NCI-H82 treated with DMSO at 0.1 percent for 48 hours (cell line): ENCODE measurements around the gene KIF19.
A peak's percentile ranks its signal among the peaks of the same experiment; 100 is the strongest.

Experiments used
- DNase-seq: peaks from one replicate; lab custom pipeline; 2025; ENCODE audit not compliant: unreplicated experiment; lab: John Stamatoyannopoulos, UW

The KIF19 gene

GRCh38 chr17:74360899-74361229 is 34.8 kb downstream of the KIF19 start:
- no peak for DNase-seq

GRCh38 chr17:74361230-74362068 is 35.4 kb downstream of the KIF19 start, which contains the start of gene BTBD17:
Gene BTBD17 (minus strand): TSS chr17:74361868. CDS start chr17:74361819, 49 bp downstream.
- peak; percentile 44 for DNase-seq

GRCh38 chr17:74362069-74362405 is 36.0 kb downstream of the KIF19 start:
- no peak for DNase-seq

DNA sequence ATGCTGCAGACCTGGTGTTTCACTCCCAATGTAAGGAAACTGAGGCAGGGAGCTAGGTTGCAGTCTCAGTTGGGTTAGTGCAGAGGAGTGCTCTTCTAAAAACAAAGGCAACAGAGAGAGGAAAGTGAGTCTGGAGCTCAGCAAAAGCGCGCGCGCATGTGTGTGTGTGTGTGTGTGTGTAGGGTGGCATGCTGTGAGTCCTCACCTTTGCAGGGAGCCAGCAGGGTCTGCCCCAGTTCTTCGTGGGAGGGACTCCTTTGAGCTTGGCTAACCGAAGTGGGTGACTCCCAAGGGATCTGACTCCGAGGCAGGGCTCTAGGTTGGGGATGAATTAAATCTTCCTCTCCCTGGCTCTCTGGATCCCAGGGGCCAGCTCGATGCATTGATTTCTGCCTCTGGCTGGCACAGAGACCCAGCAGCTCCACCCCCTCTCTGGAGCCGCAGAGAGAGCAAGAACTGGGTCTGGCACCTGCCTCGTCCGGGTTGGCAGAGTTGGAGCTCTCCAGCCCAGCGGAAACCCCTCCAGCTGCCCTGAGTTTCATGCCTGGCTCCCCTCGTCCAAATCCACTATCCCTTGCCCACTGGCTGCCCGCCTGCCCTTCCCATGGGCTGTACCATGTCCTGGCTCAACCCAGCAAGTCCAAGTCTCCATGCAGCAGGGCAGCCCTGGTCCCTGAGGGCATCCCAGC is 36.9 kb downstream of the KIF19 start:
- no peak for DNase-seq

DNA sequence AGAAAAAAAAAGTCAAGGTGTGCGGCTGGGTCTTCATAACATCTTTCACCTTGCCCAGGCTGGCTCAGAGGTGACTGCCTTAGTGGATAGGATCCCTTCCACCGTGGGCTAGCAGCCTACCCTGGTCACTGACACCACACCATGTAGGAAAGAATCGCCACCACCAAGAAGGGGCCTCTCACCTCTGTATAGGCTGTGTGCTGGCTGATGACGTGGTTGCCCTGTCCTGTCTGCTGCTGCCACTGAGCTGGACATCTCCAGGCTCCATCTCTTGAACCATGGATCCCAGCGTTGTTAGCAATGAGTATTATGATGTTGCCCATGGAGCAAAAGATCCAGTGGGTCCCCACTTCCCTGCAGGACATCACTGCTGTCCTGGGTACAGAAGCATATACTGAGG is 41.2 kb downstream of the KIF19 start, which contains the start of gene GPR142:
GPR142 (plus strand) TSS at position 301 of the 400 bp plus-strand sequence. CDS start 2,035 bp downstream, outside the sequence.
- DNase-seq: no peak

GRCh38 chr17:74368341-74369081 is 42.5 kb downstream of the KIF19 start:
- peak; percentile 61 for DNase-seq

DNA sequence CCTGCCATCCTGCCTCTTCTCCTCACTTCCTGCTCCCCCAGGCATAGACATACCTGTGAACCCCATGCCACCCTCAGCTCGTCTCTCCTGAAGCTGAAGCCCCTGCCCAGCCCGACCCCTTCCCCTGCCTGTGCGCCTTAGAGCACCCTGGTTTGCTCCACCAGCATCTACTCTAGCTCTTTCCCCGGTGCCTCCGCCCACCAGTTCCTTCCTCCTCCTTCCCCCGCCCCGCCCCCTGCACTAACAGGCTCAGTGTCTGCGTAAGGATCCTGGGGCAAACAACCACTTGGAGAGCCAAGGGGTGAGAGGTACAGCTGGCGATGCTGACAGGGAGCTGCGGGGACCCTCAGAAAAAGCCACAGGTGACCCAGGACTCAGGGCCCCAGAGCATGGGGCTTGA is 43.2 kb downstream of the KIF19 start:
- DNase-seq: peak; percentile 44

DNA sequence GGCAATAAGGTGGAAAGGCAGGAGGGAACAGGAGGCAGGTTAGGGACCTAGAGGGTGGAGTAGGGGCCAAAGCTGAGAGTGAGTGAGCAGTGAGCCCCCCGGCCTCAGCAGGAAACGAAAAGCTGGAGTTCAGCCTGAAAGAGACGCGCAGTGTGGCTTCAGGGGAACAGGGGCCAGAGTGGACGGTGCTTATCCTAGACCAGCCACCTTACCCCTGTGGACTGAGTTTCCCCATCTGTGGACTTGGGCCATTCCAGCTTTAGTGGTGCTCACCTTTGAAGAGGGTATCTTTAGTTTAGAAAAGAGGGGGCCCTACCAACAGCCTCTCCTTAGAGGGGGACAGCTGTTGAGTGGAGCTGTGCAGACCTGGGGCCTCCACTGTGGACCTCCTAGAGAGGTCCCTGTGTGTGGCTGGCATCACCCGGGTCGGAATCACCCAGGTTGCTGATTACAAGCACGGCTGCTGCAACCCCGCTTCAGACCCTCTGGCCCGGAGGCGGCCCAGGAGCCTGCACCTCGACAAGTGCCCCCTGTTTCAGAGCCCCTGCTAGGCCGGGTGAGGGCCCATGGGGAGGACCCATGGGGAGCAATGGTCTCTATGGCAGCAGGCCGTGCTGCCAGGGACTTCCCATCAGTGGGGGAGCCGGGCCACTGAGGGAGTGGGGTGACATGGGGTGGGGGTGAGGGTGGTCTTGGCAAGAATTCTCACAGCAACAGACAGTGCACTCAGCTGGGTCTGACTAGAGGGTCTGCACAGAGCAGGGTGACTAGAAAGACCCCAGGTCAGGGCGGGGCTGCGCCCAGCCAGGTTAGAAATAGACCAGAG is 43.9 kb downstream of the KIF19 start:
- no peak for DNase-seq

GRCh38 chr17:74371653-74372147 is 45.7 kb downstream of the KIF19 start:
- no peak for DNase-seq

GRCh38 chr17:74372426-74372825 is 46.4 kb downstream of the KIF19 start:
- no peak for DNase-seq

DNA sequence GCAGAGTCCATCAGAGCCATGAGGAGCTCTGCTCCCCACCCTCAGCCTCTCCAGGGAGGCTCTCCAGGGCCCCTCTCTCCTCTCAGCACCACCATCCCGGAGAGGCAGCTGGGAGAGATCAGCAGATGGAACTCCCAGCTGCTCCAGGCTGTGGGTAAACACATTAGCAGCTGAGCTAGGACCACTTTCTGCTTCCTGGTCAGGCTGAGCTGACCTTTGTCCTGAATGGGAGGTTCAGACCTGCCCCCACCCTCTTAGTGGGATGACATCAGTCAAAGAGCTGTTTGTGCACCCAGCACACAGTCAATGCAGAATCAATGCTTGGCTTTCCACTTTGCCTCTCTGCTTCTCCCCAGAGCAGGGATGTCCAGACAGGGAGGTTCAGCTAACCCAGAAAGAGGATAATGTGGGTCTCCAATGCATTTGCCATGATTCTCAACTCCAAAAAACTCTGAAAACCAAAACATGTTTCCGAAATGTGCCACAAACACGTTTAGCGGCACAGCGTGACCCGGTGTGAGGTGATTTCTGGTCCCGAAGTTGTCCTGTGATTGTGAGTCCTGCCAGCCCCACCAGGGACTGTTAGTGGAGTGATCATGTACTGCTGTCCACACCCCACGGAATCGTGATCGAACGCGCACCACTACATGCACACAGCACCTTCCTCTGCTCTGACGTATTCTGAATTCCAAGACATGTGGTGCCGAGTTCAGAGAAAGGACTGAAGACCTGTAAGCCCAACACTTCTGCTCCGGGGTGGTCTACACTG is 48.0 kb downstream of the KIF19 start:
- DNase-seq: peak; percentile 70

- DNase-seq: no peak
Observed at GRCh38 chr17:74374858-74375257, 48.8 kb downstream of the KIF19 start.

GRCh38 chr17:74379495-74380085 is 53.6 kb downstream of the KIF19 start:
- peak; percentile 66 for DNase-seq

DNA sequence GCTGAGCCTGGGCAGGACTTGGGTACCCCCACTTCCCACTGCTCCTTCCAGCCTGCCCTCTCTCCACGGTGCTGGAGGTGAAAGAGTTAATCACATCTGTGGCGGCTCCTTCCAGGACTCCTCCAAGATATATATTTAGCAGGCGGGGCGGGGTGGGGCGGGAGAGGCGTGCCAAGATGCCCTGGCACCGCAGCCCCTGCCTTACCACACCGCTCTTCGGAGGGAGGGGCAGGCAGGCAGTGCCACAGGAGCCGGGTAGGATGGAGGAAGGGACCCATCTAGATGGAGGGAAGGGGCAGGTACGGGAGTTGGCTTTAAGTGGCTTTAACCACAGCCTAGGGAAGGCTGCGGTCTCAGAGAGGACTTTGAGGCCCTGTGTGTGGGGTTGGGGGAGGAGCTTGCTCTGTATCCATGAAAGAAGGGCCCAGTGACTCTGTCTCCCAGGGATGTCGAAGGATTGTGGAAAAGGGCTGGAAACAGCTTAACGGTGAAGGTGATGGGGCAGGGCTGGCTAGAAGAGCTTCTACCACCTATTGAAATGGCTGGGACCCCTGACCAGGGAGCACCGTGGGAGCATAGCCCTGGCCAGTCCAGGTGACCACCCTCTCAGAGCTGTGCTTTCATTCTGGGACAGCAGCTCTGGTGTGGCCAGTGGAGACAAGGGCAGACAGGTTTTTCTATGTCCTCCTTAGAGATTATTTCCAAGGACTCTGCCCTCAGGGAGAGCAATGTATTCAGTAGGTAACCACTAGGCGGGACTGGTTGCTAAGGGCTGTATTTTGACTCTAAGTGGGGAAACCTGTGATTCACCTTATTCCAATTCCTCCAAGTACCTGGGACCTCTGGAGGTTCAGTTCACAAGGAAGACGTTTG is 54.3 kb downstream of the KIF19 start:
- no peak for DNase-seq

GRCh38 chr17:74380959-74381808 is 55.2 kb downstream of the KIF19 start:
- no peak for DNase-seq

GRCh38 chr17:74383141-74383540 is 57.1 kb downstream of the KIF19 start:
- no peak for DNase-seq

GRCh38 chr17:74385201-74385600 is 59.2 kb downstream of the KIF19 start:
- no peak for DNase-seq

DNA sequence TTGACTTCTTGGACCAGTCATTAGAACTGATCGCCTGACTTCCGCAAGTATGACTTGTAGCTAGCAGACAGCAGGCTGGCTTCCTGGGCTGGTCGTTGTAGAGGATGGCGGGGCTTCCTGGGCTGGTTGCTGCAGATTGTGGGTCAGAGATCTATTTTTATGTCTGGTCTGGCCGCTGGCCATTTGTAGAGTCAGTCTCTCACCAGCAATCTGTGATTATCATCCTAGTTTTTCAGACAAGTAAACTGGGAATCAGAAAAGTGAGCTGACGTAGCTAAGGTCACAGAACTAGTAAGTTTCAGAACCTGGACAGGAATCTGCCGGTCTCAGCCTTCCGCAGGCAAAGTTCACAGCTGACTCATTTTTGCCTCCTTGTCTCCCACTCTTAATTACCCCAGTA is 60.4 kb downstream of the KIF19 start:
- no peak for DNase-seq
